Measurements from ENCODE around the gene RAD23B.
"Not testable (repeated sequence)": the region's sequence is repeated elsewhere in the genome, so short reads cannot be mapped to it uniquely, and the experiment has no call there.

The RAD23B gene

DNA sequence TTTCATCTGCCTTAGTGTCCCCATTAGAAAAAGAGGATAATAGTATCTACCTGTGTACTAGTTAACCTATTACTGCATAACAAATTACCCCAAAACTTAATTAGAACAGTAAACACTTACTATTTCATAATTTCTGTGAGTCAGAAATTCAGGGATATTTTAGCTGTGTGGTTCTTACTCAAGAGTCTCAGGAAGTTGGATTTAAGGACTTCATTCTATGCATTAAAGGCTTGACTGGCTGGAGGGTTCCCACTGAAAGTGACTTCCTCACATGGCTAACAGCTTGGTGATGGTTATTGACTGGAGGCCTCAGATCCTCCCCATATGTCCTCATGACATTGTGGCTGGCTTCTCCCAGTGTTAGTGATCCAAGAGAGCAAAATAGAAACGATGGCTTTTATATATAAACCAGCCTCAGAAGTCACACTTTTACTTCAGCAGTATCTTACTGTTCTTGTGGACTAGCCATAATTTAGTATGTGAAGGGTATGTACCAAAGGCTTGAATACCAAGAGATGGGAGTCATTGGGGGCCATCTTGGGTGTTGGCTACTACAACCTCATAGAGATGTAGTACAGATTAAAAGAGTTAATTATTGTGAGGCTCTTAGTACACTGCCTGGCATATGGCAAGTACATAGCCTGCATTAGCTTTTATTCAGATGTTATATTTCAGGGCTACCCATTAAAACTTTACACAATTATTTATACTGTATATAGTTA is 9.9 kb downstream of the RAD23B start:
- no peak for DNase-seq

DNA sequence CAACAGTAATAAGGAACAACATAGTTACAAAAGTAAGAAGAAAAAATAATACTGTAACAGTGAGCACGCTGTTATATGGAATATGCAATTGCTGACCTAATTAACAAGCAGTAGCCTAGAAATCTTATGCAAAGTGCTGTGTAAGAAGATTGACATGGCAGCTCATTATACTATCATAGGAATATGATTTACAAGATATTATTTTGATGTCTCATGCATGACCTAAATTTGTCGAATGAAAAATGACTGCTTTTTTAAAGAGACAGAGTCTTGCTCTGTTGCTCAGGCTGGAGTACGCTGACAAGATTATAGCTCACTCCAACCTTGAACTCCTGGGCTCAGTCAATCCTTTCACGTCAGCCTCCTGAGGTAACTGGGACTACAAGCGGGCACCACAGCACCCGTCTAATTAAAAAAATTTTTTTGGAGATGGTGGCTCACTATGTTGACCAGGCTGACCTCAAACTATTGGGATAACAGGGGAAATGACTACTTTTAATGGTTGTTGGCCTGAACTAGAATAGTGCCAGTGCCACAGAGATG is 10.5 kb downstream of the RAD23B start:
- DNase-seq: no peak

DNA sequence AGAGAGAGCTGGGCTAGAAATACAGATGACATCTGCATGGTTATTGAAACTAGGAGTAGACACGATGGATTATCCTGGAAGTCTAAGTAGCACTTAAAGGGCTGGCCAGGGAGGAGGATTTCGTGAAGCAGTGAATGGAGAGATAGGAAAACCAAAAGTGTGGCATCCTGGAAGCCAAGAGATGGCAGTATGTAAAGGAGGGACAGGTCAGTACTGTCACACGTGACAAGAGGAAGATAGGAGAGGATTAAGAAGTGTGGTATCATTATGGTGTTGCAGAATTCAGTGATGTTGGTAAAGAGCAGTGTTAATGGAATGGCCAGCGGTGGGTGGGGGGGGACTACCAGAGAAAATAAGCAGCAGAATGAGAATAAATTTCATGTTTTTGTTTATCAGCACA is 11.7 kb downstream of the RAD23B start:
- DNase-seq: no peak

DNA sequence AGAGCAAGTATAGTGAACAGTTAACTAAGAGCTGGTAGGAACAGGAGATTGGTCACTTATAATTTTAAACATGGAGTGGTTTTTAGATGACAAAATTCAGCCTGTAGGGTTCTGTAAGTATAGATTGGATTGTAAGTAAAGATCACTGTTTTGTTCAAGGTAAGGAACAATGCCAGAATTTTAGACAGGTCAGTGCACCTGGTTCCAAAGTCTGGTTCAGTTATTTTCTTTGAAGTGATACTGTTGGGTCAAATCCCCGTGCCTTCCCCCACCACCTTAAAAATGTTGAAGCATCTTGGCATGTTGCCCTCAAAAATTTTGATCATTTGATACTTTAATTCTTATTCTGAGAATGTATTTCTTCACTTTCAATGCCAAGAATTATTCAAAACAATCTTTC is 12.9 kb downstream of the RAD23B start:
- DNase-seq: no peak

DNA sequence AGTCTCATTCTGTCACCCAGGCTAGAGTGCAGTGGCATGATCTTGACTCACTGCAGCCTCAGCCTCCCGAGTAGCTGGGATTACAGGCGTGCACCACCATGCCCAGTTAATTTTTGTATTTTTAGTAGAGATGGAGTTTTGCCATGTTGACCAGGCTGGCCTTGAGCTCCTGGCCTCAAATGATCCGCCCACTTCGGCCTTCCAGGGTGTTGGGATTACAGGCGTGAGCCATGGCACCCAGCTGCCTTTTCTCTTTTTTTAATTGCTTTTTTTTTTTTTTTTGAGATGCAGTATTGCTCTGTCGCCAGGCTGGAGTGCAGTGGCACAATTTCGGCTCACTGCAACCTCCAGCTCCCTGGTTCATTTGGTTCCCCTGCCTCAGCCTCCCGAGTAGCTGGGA is 13.5 kb downstream of the RAD23B start:
- not testable (repeated sequence) for DNase-seq

DNA sequence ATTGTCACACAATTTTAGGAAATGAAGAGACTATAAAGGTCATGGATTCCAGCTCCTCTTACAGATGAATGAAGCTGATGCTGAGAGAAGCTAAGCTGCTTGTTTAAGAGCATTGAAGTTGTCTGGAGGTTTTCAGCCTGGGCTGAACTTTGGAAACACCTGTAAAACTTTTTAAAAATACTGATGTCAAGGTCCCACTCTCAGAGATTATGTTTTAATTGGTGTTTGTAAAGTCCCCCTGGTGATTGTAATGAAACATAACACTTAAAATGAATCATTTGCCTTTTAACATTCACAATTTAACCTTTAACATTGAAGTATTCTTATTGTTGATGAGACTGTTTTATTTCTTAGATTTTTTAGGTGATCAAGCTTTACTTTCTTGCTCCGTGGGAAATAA is 16.4 kb downstream of the RAD23B start:
- no peak for DNase-seq

DNA sequence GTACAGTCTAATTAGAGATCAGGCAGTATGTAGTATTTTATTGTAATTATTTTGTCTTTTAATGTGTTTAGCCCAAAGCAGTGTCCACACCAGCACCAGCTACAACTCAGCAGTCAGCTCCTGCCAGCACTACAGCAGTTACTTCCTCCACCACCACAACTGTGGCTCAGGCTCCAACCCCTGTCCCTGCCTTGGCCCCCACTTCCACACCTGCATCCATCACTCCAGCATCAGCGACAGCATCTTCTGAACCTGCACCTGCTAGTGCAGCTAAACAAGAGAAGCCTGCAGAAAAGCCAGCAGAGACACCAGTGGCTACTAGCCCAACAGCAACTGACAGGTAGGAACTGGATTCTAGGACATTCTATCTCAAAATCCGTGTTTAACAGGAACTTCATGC is 23.2 kb downstream of the RAD23B start:
- no peak for DNase-seq

DNA sequence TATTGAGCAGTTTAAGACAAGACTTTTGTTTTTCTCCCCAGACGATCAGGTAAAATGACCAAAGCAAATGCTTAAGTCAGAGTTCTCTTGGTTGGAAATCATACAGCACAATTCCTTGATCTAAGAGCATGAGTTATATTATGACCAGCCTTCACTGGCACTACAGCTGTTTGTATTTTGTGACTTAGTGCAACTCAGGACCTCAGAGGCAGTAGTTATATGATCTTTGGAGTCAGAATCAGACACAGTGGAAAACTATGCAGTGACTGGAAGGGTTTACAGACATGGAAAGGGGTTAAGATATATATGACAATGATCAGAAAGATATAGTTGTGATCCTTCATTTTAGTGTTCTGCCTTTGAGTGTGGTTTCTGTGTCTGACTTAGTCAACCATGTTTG is 24.3 kb downstream of the RAD23B start:
- no peak for DNase-seq

DNA sequence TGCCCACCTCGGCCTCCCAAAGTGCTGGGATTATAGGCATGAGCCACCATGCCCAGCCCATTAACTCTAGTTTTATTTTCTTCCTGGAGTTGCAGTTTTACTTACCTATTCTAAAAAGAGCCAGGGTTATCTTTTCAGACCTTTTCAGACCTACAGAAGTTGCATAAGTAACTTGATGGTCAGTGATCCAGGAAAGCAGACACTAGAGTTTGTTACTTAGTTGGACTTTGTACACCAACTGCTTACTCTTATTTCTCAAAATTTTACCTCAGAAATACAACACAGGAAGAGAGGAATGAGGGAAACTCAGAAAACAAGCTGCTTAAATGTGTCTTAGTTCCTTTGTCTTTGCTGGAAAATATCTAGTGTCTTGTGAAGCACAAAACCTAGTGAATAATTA is 25.4 kb downstream of the RAD23B start:
- DNase-seq: no peak

DNA sequence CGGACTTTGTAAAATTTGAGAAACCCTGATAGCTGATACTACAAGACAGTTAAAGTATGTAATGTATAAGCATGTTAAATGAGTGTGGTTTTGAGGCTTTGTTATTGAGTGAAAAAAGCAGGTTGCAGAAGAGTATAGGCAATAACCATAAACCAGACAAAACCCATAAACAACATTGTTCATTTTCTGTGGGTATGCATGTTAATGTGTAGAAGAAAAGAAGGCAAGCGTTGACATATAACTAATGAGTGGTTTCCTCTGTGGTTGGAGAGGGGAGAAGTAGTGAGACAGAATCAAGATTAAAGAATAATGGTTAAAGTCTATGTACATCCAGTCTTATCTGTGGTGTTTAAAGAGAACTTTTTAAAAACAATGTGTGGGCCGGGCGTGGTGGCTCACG is 26.2 kb downstream of the RAD23B start:
- DNase-seq: no peak

DNA sequence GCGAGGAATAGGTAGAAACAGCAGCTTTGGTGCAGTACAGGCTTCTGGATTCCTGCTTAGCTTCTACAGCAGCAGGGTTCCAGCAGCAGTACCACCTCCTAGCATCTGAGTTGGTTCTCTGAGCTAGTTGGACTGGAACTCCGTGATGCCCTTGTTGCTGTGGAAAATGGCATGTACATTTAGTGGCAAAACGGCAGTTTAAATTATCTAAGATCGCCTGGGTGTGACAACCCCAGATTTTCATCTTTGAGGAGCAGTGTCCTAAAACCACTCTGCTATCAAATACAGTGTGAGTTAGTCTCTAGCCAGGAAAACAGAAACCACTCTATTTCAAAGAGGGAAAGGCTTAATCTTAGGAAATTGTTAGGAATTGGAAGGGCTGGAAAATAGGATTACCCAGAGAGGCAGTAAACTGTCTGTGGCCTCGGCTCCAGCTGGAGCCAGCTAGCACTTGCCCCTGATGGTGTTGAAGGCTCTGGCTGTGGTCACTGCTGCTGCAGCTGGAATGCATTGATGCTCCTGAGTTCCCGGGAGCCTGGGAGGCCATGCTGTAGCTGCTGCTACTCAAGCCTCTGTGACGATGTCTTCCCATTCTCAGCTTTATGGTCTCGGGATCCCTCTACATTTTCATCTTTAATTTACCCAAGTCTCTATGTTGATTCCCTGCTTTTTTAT is 29.4 kb downstream of the RAD23B start:
- no peak for DNase-seq

DNA sequence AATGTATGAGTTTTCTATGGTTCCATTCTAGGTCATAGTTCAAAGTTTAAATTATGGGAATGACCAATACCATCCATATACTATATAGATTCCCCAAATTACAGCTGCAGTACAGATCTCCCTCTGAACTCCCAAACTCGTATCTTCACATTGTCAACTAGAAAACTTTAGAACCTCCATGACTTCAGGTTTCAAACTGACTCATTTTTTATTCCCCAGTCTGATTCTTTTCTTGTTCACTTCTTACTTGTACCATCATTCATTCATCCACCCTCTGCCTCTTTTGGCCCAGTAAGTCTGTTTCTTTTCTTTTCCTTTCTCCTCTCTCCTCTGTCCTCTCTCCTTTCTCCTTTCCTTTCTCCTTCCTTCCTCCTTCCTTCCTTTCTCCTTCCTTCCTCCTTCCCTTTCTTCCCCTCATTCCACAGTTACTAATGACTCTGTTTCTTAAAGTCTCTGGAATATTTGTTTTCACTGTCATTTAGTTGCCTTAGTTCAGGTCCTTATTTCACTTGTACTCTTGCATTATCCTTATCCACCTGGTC is 30.5 kb downstream of the RAD23B start:
- no peak for DNase-seq

DNA sequence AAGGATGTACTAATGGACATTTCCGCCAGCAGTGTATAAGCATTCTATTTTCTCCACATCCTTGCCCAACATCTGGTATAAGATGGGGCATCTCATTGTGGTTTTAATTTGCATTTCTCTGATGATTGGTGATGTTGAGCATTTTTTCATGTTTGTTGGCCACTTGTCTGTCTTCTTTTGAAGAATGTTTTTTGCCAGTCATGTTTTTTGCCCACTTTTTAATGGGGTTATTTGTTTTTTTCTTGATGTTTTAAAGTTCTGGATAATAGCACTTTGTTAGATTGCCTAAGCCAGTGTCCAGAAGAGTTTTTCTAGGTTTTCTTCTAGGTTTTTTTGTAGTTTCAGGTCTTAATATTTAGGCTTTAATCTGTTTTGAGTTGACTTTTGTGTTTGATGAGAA is 31.7 kb downstream of the RAD23B start:
- DNase-seq: no peak

DNA sequence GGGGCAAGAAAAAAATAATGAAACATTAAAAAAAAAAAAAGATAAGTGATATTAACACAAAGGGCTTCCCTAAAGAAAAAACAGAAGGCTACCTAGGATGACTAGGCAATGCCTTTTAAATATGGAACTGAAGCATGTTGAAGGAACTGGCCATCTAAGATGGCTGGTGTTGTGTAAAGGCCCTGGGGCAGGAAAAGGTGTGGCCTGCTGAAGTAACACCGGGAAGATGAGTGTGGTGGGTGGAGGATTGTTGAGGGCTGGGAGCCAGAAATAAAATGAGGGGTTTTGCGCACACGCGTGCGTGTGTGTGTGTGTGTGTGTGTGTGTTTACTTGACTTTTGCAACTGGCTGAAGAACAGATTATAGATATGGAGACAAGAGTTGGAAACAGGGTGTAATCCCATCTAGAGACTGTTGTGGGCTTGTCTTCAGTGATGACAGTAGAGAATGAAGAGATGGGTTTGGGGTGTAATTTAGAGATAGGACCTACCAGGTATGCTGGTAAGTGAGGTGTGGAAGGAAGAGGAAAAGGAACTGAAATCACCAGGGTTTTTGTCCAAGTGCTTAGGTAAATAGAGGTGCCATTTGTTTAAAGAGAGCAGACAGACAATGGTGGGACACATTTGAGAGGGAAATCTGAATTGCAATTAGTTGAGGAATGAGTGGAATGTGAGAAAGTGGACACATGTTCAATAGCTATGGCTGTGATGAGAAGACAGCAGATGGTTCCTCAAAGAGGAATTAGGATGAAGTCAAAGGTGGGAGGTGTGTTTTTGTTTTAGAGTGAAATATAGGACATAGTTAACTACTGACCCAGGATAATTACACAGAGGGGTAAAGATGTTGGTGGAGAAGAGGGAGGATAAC is 33.9 kb downstream of the RAD23B start:
- no peak for DNase-seq

DNA sequence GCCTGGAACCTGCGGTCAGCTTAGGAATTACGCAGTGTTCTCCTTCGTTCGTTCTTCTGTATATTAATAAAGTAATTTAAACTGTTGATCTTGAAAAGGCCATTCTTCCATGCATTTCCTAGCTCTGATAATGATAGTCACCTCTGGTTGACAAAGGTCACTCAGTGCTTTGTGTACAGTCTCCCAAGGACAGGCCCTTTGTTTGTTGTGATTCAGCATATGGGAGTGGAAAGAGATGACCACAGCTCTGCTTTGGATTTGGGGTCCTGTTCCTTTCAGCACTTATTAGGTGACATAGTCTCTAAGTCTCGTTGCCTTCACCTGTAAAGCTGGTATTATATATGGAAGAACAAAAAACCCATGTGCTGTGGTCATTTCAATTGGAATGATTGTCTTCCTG is 39.6 kb downstream of the RAD23B start:
- DNase-seq: no peak

DNA sequence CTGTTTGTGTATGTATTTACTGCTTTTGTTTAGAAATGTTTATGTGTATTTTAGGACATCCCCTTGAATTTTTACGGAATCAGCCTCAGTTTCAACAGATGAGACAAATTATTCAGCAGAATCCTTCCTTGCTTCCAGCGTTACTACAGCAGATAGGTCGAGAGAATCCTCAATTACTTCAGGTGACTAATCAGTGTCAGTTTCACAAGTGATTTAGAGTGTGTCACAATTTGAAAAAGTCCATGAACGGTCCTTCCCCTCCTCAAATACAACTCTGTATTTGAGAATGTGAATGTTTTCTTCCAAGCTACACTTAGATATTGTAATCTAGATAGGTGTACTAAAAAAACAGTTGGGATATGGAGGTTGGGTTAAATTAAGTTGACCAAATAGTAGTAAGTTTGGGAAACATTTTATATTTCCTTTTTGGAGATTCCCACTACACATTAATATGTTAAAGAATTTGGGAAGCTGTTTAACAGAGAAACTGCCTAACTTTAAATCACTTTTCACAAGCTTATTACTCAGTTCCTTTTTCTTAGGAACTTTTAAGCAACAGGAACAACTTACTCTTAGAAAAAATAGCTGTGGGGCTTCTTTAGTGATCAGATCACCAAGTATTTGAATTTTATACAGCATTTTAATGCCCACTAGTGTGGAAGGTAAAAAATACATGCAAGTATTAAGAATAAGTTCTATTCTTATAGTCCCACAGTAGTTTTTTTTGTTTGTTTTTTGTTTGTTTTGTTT is 40.9 kb downstream of the RAD23B start:
- DNase-seq: no peak

DNA sequence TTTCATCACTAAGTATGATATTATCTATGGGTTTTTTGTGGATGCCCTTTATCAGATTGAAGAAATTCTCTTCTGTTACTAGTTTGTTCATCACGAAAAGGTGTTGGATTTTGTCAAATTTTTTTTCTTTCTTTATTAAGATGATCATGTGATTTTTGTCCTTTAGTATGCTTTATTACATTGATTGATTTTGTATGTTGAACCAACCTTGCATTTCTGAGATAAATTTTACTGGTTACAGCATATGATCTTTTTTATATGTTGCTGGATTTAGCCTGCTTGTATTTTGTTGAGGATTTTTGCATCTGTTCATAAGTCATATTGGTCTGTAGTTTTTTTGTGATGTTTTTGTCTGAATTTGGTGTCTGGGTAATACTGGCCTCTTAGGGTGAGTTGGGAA is 42.8 kb downstream of the RAD23B start:
- no peak for DNase-seq

DNA sequence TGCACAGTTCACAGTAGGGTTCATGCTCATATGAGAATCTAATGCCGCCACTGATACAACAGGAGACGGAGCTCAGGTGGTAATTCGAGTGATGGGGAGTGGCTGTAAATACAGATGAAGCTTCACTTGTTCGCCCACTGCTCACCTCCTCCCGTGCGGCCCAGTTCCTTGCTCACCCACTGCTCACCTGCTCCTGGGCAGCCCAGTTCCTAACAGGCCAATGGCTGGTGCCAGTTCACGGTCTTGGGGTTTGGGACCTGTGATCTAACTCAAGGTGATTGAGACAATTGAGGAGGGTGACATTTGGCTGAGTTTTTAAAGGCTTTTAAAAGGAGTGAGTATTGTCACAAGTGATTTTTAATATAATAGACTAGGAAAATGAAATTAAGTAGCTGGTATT is 45.4 kb downstream of the RAD23B start:
- DNase-seq: no peak

DNA sequence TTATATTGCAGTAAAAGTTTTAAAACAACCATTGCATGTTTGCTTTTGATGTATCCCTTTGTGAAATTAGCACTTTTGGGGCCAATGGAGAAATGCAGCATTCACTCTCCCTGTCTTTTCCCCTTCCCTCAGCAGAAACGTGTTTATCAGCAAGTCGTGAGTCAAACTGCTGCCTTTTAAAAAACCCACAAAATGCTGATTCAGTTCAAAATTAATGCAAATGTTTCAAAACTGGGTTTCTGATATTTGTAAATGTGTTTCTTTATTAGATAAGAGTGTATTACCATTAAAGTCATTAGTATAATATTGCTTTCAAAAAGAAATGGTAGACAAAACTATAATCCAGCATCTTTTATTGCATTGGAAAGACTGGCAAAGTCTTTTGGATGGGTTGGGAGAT is 47.3 kb downstream of the RAD23B start:
- no peak for DNase-seq

DNA sequence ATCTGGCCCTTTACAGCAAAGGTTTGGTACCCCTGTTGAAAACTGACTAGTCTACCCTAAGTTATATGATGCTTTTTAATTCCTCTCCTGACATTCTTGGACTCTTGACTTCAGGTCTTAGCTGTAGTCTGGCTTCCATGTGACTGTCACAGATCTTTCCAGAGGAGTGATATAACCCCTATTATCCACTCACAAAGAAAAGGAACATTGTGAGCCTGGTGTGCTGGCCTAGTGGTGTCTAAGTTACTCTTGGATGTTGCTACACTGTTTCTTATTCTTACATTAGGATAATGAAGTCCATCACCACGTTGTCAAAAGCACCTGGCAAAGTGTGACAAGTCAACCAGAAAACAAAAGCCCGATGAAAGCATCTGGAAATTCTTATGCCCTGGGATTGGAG is 49.8 kb downstream of the RAD23B start:
- DNase-seq: no peak

DNA sequence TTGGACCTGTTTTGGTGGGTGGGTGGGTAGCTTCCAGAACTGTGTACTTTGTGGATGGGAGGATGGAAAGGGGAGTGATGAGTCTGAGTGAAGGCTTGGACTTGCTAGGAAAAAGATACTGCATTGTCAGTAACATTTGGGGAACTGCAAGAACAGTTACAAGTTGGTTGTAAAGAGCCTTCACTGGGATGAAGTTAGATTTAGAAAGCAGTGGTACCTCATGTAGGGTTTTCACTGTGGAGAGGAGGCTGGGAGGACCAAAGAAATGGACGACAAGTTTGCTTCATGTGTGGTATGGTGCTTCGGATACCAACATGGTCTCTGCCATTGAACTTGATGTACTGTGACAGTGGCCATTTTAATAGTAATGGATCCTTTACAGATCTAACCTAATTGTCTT is 50.3 kb downstream of the RAD23B start:
- no peak for DNase-seq

DNA sequence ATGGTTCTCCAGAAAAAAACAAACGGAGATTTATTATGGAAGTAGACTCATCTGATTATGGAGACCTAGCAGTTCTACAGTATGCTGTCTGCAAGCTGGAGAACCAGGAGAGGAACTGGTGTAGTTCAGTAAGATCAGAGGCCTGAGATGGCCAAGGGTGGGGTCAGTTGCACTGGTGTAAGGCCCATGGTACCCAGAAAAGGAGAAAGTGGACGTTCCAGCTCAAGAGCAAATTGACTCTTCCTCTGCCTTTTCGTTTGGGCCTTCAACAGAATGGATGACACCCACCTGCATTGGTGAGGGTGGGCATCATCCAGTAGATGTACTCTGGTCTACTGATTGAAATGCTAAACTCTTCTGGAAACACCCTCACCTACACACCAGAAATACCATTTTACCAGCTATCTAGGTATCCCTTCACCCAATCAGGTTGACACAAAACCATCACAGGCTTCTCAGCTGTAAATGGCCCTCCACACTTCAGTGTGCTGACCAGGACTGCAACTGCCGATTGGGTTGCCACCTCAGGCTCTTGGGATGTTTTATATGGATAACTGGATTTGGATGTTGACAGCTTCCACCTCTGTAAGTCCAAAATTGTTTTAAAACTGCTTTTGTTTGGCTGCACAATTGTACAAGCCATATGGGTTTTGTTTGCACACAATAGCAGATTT is 51.2 kb downstream of the RAD23B start:
- DNase-seq: no peak

Data from right kidney (tissue), 1 donor.